ENCODE data around the gene MICB. TPM values are rescaled to one million over a fixed set of nuclear protein-coding genes. Genes with fewer than 3 reads are reported as not detected.

The MICB gene
- total and polyA plus RNA-seq, 2 donors (not counting 1 experiment from before 2014, with no cell fraction given): 24.2 to 30.9 TPM

GRCh38 chr6:31450751-31451150 lies 47.2 kb upstream of the MICB start:
- WGBS (ENCODE audit: insufficient coverage): 90% methylated on average over 2 of the region's 4 CpGs
- intact Hi-C loops (cut with micrococcal nuclease): no loop called here
- no peak overlapping the region for H3K4me2 ChIP-seq (replicated peaks; ENCODE audit: low read depth, low read length, poor library complexity, severe bottlenecking)
- POLR2A ChIA-PET: no interaction called here
- TF ChIP-seq EZH2 (IDR thresholded peaks at IDR 0.05; ENCODE audit: borderline replicate concordance, insufficient read depth, low read depth, low read length, poor library complexity, severe bottlenecking) (no peak), CTCF (IDR thresholded peaks at IDR 0.05) (no peak)
- Mint-ChIP-seq H3K9me3 (ENCODE audit: insufficient read depth) (peaks cover 7% of the 10 kb centered on the region), H3K4me3 (no peak overlapping the region), H3K4me1 (no peaks in the 10 kb centered on the region), H3K27me3 (peaks cover 5% of the 10 kb centered on the region), H3K27ac (no peak overlapping the region)
- no peaks in the 10 kb centered on the region for H3K4me1 ChIP-seq (ENCODE audit: control insufficient read depth in 2 of 2, insufficient read depth in 2 of 2, low read length in 2 of 2)
- no peaks in the 10 kb centered on the region for H4K20me1 ChIP-seq (ENCODE audit: control insufficient read depth, insufficient read depth, low read length, poor library complexity, severe bottlenecking)
- CTCF ChIA-PET: no interaction called here
- peaks cover 0 to 14% (median 0%) of the 10 kb centered on the region in 3 donors for H3K9me3 ChIP-seq (ENCODE audit: control extremely low read depth in 1 of 3, control insufficient read depth in 2 of 3, insufficient read depth in 1 of 3, low read length in 2 of 3)
- no peak overlapping the region for H3K9ac ChIP-seq (ENCODE audit: low read length)
- H3K79me2 ChIP-seq (ENCODE audit: control insufficient read depth, insufficient read depth, low read length): no peaks in the 10 kb centered on the region
- H2AFZ ChIP-seq (ENCODE audit: insufficient read depth, low read depth, low read length, poor library complexity, severe bottlenecking): no peak overlapping the region
- no peak for ATAC-seq (ENCODE audit: low read depth)
- H3K36me3 ChIP-seq (replicated peaks in 1 of 2; ENCODE audit: control extremely low read depth in 1 of 2, control insufficient read depth in 1 of 2, extremely low read depth in 1 of 2, insufficient read depth in 2 of 2, low read length in 1 of 2): no peaks in the 10 kb centered on the region
- no peak for DNase-seq
- H3K27me3 ChIP-seq (replicated peaks in 1 of 4; ENCODE audit: control extremely low read depth in 1 of 4, control insufficient read depth in 3 of 4, insufficient read depth in 4 of 4, low read length in 3 of 4): peaks cover 0 to 8% (median 2%) of the 10 kb centered on the region in 4 experiments
- H3K4me3 ChIP-seq (ENCODE audit: control extremely low read depth in 1 of 5, extremely low read depth in 1 of 5, insufficient read depth in 1 of 5, low read depth in 2 of 5, low read length in 4 of 5): no peak overlapping the region
- H3K27ac ChIP-seq (ENCODE audit: low read length in 2 of 2): no peak overlapping the region

- H3K9me3 Mint-ChIP-seq (ENCODE audit: insufficient read depth): peaks cover 5% of the 10 kb centered on the region
- CTCF ChIA-PET: interaction anchor here (0.7 to 1.1 kb wide), 2 partner anchors 12 to 14 kb away, joined by 3 read pairs; no protein-coding TSS in a partner anchor
Observed at GRCh38 chr6:31452859-31453258, 45.1 kb upstream of the MICB start.

More at GRCh38 chr6:31452859-31453258, 45.1 kb upstream of the MICB start:
- H3K27ac ChIP-seq (ENCODE audit: low read length in 2 of 2): no peak overlapping the region
- intact Hi-C loops (cut with micrococcal nuclease): no loop called here
- no peaks in the 10 kb centered on the region for H4K20me1 ChIP-seq (ENCODE audit: control insufficient read depth, insufficient read depth, low read length, poor library complexity, severe bottlenecking)
- no peaks in the 10 kb centered on the region for H3K36me3 ChIP-seq (replicated peaks in 1 of 2; ENCODE audit: control extremely low read depth in 1 of 2, control insufficient read depth in 1 of 2, extremely low read depth in 1 of 2, insufficient read depth in 2 of 2, low read length in 1 of 2)
- no peak overlapping the region for H3K9ac ChIP-seq (ENCODE audit: low read length)
- H3K79me2 ChIP-seq (ENCODE audit: control insufficient read depth, insufficient read depth, low read length): no peaks in the 10 kb centered on the region
- H3K9me3 ChIP-seq (ENCODE audit: control extremely low read depth in 1 of 3, control insufficient read depth in 2 of 3, insufficient read depth in 1 of 3, low read length in 2 of 3): peaks cover 0 to 14% (median 0%) of the 10 kb centered on the region in 3 donors
- H3K4me3 ChIP-seq (ENCODE audit: control extremely low read depth in 1 of 5, extremely low read depth in 1 of 5, insufficient read depth in 1 of 5, low read depth in 2 of 5, low read length in 4 of 5): no peak overlapping the region
- H3K27me3 ChIP-seq (replicated peaks in 1 of 4; ENCODE audit: control extremely low read depth in 1 of 4, control insufficient read depth in 3 of 4, insufficient read depth in 4 of 4, low read length in 3 of 4): peaks cover 0 to 6% (median 2%) of the 10 kb centered on the region in 4 experiments
- Mint-ChIP-seq H3K4me1 (no peaks in the 10 kb centered on the region), H3K27me3 (no peaks in the 10 kb centered on the region), H3K27ac (no peak overlapping the region), H3K4me3 (no peak overlapping the region)
- H2AFZ ChIP-seq (ENCODE audit: insufficient read depth, low read depth, low read length, poor library complexity, severe bottlenecking): no peak overlapping the region
- no peaks in the 10 kb centered on the region for H3K4me1 ChIP-seq (ENCODE audit: control insufficient read depth in 2 of 2, insufficient read depth in 2 of 2, low read length in 2 of 2)
- ATAC-seq (ENCODE audit: low read depth) (no peak), DNase-seq (no peak)
- TF ChIP-seq CTCF (IDR thresholded peaks at IDR 0.05) (no peak), EZH2 (IDR thresholded peaks at IDR 0.05; ENCODE audit: borderline replicate concordance, insufficient read depth, low read depth, low read length, poor library complexity, severe bottlenecking) (no peak)
- POLR2A ChIA-PET: no interaction called here
- H3K4me2 ChIP-seq (replicated peaks; ENCODE audit: low read depth, low read length, poor library complexity, severe bottlenecking): no peak overlapping the region
